Measurements from ENCODE around the gene AFAP1L1.

Gene AFAP1L1

GRCh38 chr5:149284501-149284900 lies 12.8 kb downstream of the AFAP1L1 start:
- no peak for DNase-seq (ENCODE audit: low spot score)

DNA sequence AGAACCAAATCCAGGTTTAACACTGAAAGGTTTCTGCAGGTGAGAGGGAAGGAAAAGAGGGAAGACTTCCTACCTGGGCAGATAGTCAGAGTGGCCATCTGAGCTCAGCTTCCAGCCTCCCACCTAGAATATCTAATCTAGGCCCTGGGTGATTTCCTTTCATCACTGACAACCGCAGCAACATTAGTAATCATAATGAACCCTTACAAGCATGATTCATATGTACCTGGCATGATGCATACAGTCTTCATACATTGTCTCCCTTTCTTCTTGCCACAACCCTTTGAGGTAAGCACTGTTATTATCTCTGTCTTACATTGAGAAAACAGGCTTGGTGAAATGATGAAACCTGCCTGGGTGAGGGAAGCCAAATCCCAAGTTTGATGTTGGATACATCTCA lies 13.5 kb downstream of the AFAP1L1 start:
- no peak for DNase-seq (ENCODE audit: low spot score)

GRCh38 chr5:149288436-149288835 lies 16.8 kb downstream of the AFAP1L1 start:
- no peak for DNase-seq (ENCODE audit: low spot score)

DNA sequence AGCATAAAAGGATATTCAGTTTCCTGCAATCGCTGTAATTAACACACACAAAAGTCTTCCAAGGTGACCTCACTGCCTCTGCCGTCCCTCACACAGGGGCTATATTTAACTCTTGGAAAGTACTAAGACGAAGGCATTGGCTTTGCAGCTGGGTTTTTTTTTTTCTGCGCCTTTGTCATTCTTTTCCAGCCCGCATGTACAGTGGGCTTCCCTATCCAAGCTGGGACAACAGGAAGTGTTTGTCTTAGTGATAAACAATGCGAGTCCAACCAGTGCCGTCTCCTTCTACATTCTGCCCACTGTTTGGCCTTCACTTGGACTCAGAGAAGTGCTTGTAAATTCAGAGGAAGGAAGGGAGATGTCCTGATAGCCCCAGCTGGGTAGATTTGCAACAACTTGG lies 17.6 kb downstream of the AFAP1L1 start:
- no peak for DNase-seq (ENCODE audit: low spot score)

- no peak for DNase-seq (ENCODE audit: low spot score)
Observed at GRCh38 chr5:149294872-149295829, 23.5 kb downstream of the AFAP1L1 start.

DNA sequence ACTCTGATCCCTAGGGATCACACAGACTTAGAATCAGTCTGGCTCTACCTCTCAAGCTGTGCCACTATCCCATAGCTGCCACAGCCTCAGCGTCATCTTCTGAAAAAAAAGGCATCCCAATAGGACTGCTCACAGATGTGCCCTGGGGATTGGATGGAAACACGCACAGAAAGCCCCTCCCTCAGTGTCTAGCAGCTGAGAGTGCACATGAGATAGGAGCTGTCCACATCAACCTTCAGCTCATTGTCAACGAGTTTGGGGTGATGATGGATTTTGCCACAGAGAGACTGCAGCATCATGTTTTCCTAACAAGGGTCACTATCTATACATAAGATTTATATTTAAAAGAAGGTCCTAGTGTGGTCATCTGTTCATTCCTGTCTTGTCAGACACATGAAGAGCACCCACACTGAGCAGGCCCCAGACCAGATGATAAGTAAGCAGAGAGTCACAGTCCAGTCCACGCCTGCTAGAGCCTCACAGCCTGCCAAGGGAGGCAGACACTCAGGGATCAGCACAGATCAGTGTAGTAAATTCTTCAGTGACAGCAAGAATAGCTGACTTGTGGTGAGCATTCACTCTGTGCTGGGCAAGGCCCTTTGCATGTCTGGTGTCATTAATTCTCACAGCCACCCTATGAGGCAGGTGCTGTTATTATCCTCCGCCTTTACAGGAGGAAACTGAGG lies 25.8 kb downstream of the AFAP1L1 start:
- DNase-seq (ENCODE audit: low spot score) = no peak

DNA sequence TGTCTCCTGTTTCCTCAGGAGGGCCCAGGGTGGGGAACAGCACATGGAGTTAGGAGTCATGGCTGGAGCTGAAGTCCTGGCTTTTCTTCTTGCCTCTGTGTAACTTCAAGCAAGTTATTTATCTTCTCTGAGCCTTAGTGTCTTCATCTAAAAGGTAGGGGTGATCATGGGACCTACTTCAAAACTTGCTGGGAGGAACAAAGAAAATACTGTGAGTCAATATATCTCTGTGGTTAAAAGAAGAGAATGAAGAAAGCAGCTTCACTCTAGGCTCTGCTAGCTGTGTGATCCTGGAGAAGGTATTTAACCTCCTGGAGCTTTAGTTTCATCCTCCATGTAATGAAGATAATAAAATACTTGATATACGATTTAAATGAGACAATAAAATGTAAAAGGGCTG lies 26.5 kb downstream of the AFAP1L1 start:
- DNase-seq (ENCODE audit: low spot score) = no peak

- no peak for DNase-seq (ENCODE audit: low spot score)
Observed at GRCh38 chr5:149298842-149299404, 27.3 kb downstream of the AFAP1L1 start.

DNA sequence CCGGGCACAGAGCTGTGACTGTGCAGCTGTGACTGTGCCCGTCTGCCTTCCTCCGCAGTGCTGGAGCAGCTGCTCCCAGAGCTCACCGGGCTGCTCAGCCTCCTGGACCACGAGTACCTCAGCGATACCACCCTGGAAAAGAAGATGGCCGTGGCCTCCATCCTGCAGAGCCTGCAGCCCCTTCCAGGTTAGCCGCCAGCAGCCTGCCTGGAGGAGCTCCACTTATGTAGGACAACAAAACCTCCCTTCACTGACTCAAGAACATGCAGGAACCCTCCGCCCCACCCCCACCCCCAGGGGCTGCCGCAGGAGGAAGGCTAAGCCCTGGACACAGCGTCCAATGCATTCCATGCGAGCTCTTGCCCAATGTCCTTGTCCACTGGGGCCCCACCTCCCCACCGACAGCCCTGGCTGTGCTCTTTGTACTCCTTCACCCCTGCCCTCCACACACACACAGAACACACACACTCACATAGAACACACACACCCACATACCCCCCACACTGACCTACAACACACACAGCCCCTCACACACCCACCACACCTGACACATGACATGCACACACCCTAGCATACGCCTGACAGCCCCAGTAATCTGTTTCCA lies 27.9 kb downstream of the AFAP1L1 start:
- no peak for DNase-seq (ENCODE audit: low spot score)

- DNase-seq (ENCODE audit: low spot score) = no peak
Observed at GRCh38 chr5:149300441-149300840, 28.8 kb downstream of the AFAP1L1 start.

GRCh38 chr5:149301049-149301743 lies 29.5 kb downstream of the AFAP1L1 start:
- DNase-seq (ENCODE audit: low spot score) = no peak

- no peak for DNase-seq (ENCODE audit: low spot score)
Observed at GRCh38 chr5:149301744-149302380, 30.2 kb downstream of the AFAP1L1 start.

- no peak for DNase-seq (ENCODE audit: low spot score)
Observed at GRCh38 chr5:149302641-149303040, 31.0 kb downstream of the AFAP1L1 start.

- no peak for DNase-seq (ENCODE audit: low spot score)
Observed at GRCh38 chr5:149303210-149303609, 31.6 kb downstream of the AFAP1L1 start.

DNA sequence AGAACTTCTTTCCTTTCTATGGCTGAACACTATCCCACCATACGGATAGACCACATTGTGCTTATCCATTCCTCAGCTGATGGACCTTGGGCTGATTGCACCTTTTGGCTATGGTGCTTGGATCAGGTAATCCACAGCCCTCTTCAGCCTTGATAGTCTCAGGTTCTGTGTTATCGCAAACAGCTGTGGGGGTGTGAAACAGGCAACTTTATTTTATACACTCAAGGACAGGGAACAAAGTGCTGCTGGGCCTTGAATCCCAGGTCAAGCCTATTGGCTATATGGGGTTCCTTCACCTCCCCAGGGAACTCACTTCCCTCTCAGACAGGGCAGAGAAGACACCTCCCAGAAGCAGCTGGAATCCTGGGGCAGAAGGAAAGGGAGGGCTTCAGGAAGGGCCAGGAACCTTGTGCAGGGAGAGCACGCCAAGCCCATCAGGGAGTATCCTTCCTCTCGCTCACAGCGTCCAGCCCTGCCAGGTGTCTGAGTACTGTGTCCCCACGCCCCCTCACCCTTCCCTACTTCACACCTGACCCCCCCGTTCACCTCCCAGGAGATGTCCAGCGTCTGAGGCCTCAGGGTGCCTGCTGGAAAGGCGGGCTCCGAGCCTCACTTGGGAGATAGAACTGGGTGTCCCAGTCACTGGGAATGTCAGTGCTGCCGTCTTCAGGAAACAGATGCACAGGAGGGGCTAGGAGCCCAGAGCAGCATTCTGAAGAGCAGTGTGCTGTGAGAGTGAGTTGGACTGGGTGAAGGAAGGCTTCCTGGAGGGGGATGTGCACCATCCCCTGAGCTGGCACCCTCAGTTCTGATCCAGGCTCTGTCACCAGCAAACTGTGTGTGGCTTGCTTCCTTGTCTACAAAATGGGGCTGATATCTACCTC lies 32.8 kb downstream of the AFAP1L1 start:
- DNase-seq (ENCODE audit: low spot score) = no peak

DNA sequence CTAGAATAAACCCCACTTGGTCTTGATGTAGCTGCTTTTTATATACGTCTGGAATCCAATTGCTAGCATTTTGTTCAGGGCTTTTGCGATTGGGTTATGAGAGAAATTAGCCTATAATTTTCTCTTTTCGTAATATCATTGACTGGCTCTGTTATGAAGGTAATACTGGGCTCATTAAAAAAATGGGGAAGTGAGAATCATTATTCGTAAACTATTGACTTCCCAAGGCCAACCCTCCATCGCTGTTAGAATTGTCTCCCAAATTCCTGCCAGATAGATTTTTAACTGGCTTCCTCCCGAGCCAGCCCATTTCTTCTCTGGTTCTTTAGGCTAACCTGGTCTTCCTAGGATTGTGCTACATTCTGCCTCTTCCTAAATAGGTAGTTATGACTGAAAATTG lies 37.7 kb downstream of the AFAP1L1 start:
- no peak for DNase-seq (ENCODE audit: low spot score)

GRCh38 chr5:149310488-149310887 lies 38.8 kb downstream of the AFAP1L1 start:
- DNase-seq (ENCODE audit: low spot score) = no peak

DNA sequence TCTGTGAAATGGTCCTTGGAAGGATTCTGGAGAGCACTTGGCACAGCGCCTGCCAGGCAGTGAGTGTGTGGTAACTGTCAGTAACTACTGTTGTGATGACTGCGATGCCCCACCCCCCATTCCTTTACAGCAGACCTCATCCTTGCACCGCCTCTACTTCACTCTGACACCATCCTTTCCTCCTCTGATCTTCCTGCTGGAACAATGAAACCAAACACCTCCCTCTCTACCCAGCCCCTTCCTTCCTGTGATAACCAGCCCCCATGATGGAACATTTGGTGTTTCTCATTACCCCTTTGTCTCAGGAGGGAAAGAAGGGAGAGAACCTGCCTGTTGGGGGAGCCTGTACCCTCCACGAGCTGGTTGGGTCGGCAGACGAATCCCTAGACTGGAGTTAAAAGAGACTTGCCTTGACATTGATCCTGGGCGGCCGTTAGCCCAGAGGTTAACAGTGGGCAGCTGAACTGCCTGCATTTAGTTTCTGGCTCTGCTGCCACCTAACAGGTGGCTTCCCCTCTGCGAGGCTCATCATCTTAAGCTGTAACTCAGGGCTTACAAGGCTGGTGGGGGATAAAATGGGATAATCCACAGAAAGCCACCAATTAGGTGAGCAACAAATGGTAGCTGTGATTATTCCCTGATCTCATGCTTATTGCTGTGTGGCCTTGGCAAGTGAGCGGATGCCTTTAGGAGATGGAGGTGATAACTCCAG lies 39.4 kb downstream of the AFAP1L1 start:
- peak; percentile 41 for DNase-seq (ENCODE audit: low spot score)

GRCh38 chr5:149313151-149313841 lies 41.6 kb downstream of the AFAP1L1 start:
- no peak for DNase-seq (ENCODE audit: low spot score)
